GM19240 (cell line): ENCODE measurements around the gene HMX1.

Experiments used
- DNase-seq: peaks from one replicate; pipeline ENCODE4 v3.0.0; 2011; ENCODE audit warnings: low spot score; ENCODE audit not compliant: insufficient read length

Gene HMX1

GRCh38 chr4:8910100-8910821, 38.6 kb upstream of the HMX1 start:
- DNase-seq = no peak

- DNase-seq = no peak
These were observed 37.9 kb upstream of the HMX1 start for GRCh38 chr4:8909548-8909947.

DNA sequence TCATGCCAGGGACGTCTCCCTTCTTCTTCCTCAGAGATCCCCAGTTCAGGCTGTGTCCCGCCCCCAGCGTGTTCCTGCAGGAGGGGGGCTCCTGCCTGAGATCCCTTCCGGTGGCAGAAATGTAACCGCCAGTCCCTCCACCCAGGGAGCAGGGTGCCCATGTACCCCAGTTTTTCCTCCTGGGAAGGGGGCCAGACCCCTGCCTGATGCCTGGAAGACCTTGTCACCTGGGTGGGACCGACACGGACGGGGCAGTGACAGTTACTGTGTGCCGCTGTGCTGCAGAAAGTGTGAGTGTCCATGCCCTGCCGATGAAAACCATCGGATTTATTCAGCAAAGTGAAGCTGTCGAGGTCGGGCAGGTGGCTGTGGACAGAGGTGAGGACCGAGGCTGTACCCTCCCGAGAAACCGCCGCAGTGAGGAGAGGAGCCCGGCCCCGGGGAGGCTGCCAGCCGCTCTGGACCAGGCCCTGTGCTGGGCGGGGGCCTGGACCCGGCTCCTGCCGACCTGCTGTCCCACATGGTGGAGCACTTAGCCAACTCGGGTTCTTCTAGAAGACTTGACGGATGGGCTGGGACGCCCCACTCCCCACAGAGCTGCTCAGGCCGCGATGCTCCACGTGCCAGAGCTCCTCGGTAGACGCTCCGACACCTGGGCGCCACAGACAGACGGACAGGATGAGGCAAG, 36.7 kb upstream of the HMX1 start:
- no peak for DNase-seq

DNA sequence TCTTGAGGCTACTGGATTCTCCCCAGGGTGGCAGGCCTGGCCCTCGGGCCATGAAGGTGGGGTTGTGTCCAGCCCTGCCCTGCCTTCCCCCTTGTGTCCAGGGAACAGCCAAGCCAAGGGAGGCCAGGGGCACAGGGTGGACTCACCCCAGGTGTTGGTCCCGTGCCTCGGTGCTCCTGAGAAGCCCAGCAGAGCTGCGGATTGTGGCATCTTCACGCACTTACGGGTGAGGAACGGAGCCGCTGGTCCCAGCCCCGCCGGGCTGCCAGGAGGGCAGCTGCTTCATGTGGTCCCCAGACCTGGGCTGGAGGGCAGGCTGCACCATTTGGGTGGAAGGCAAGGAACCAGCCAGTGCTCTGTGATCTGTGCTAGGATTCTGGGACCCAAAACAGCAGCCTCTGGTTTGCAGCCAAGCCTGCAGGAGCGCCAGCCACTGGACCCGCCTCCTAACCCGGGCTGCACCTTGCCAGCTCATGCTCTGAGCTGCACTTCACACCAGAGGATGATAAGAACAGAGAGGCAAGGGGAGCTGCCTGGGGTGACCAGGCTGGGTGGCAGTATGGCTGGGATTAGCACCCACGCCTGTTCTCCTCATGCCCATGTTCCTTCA, 36.1 kb upstream of the HMX1 start:
- no peak for DNase-seq

DNA sequence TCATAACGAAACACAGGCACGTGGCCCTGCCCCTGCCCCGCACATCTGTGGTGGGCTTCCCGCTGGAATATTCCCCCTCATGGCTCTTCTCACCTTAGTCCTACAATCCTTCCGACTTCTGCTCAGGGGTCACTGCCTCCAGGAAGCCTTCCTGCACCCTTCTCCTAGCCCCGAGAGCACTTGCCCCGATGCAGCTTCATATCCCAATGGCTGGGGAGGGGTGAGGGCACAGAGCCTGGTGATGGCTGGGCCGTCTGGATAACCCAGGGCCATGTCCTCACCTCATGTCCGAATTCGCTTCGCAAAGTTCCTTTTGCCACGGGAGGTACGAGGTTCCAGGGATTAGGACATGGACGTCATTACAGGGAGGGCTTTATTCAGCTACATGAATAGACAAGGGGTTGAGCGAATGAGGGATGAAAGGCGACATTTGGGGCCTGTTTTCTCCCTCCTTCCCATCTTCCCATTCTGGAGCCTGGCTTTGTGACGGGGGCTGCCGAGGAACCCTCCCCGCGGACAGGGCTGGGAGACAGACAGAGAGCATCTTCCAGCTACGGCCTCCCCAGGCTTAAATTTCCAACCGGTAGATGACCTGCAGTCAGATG, 35.5 kb upstream of the HMX1 start:
- DNase-seq = no peak

DNA sequence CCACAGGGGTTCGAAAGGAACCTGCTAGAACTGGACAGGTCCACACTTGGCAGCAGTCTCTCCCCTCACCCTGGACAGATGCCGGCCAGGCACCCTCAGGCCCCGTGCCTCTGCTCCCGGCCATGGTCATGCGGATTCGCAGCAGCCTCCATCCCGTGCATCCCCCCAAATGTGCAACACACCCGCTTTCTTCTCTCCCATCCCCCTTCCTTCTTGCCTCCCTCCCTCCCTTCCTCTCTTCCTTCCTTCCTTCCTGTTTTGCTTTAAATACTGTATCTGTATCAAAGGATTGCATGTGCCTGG, 35.0 kb upstream of the HMX1 start:
- DNase-seq = no peak

DNA sequence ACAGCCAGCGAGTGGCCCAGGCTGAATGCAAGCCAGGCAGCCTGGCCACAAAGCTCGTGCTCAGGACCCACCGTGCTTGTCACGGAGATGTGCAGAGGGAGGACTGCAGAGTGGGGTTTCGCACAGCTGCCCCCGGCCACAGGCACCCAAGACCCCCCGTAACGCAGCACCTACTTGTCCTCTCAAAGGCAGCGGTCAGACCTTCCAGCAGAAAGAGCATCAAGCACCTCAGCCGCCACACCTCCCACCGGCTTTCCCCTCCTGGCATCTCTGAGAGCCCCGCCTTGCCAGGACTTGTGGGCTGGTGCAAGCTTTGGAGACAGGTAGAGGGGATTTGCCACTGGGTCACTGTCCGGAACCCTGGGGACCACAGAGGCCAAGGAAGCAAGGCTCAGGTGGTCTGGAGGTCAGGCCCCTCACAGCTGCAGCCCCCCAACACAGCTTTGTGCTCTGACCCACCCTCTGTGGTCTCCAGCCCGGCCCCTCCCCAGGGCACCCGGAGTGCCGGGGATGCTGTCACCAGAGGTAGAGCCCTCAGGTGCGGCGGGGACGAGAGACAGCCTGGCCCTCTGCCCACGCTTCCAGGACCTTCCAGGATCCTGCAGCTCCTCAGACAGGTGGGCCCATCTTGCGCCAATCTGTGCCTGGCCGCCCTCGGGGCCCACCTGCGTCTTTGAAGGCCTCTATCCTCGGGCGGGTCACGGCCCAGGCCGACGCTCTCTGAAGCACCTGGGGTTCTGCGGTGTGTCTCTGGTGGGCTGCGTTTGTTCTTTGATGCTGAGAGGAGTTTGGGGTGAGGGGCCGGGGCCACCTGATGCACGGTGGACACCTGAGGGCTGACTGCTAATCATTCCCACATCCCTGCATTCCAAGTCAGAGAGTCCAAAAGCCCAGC, 34.4 kb upstream of the HMX1 start:
- DNase-seq = no peak

DNA sequence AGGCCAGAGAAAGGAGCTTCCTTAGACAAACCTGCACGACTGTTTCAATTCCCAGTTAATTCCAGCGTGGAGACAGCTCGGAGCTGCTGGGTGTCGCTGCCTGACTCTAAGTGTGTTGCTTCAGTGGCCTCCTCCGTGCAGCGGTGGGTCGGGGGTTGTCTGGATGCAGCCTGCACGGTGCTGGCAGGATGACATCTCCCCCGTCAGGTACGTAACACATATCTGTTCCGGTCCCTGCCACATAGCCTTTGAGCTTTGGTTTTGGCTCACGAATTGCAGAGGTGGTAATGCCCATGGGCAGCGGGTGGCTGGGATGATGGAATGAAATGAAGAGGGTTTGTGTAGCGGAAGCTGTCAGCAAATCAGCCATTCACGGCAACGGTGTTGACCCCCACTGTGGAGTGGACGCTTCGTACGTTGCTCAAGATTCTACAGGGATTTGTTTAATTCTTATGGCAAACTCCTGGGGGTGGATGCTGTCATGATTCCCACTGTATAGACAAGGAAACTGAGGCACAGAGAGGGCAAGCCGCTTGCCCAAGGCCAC, 33.7 kb upstream of the HMX1 start:
- no peak for DNase-seq

DNA sequence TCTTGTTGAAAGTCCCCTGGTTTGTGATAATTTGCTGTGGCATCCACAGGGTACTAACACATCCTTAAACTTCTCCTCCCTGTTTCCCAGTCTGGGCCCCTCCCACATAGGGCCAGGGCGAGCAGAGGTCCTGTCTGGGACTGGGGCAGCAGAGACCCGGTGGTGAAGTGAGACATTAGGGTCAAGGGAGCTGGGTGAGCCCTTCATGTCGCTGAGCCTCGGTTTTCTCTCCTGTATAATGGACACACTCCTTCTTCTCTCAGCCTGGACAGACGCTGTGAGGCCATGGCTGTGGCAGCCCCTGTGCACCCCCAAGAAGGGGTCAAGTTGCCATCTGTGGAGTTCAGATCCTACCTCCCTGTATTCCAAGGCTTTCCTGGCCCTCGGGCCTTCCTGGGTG, 33.0 kb upstream of the HMX1 start:
- DNase-seq = no peak

- no peak for DNase-seq
These were observed 32.4 kb upstream of the HMX1 start for GRCh38 chr4:8904041-8904501.

DNA sequence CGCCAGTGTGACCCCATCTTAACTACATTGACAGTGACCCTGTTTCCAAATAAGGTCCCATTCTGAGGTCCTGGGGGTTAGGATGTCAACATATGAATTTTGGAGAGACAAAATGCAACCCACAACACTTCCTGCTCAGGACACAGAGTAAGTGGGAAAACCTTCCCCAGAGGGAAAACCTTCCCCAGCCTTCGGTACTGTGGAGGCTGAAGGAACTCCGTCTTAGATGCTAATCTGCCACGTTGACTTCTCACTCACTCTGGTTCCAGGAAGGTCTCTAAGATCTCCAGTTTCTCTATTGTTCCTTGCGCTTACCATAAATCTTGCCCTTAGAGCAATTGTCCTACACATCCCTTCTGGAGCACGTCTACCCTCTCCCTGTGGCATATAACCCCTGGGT, 29.7 kb upstream of the HMX1 start:
- no peak for DNase-seq

DNA sequence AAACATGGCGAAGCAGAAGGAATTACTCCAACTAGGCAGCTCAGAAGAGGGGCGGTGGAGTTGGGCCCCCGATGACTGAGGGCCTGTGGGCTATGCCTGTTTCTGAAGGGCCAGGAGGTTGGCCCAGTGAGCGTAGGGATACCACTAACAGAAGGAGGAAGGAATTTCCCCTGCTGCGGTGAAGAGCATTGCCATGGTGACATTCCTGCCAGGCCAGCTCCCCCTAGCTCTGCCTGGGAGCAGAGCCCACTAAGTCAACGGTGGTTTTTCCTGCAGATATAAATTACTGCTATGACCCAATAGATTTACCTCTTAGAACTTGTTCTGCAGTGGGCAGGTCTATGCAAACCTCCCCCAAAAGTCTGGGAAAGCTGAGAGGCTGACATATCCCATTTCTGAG, 28.9 kb upstream of the HMX1 start:
- DNase-seq = no peak

GRCh38 chr4:8898419-8898818, 26.8 kb upstream of the HMX1 start:
- DNase-seq = no peak

DNA sequence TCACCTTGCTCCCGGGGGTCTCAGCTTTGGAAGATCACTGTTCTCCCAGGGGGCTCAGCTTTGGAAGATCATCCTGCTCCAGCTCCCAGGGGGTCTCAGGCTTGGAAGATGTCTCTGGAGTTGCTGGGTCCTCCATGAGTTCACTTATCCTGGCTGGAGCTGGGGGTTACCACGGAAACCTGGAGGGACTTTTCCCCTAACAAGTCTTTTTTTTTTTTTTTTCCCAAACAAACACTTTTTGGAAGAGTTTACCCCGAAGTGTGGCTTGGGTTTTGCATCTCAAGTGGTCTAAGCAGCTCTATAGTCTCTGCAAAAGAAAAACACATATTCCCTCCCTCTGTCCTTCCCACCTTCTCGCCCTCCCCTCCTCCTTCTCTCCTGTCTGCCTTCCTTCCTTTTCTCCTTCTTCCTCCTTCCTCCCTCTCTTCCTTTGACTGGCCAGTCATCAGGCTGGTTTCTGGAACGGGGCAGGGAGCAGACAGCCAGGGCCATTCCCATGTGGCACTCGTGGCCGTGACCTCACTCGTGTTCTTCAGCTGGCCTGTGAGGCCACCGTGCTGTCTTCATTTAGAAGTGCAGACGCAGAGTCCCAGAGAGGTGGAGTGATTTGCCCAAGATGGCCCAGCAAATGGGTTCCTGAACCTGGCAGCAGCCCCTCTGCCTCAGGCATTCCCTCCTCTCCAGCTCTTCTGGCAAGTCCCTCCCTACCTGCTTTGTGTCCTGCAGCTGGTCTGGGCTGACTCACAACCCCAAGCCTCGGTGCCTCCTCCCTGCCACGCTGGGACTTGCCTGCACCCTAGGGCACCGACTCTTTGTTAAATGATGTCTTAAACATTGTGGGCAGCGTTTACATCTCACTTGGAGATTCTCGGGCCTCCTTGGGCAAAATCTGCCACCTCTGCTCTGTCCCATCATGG, 25.9 kb upstream of the HMX1 start:
- no peak for DNase-seq

- no peak for DNase-seq
These were observed 24.9 kb upstream of the HMX1 start for GRCh38 chr4:8896506-8896905.

- no peak for DNase-seq
These were observed 24.4 kb upstream of the HMX1 start for GRCh38 chr4:8896071-8896470.

GRCh38 chr4:8895295-8895694, 23.7 kb upstream of the HMX1 start:
- no peak for DNase-seq

DNA sequence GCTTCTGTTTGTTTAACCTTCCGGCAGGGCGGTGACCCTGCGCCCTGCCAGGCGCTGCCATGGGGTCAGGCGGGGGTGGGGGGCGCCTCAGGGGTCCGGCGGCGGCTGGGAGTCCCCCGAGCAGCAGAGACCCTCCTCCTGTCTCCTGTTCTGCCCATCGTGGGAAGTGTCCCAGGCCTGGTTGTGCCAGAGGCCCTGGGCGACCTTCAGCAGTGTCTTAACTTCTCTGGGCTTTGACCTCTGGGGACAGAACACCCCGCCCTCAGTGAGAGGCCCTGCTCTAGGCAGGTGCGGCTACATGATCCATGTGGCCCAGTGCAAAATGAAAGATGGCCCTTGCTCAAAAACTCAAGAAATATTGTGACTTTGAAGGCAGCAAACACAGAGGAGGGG, 22.8 kb upstream of the HMX1 start:
- DNase-seq = no peak

DNA sequence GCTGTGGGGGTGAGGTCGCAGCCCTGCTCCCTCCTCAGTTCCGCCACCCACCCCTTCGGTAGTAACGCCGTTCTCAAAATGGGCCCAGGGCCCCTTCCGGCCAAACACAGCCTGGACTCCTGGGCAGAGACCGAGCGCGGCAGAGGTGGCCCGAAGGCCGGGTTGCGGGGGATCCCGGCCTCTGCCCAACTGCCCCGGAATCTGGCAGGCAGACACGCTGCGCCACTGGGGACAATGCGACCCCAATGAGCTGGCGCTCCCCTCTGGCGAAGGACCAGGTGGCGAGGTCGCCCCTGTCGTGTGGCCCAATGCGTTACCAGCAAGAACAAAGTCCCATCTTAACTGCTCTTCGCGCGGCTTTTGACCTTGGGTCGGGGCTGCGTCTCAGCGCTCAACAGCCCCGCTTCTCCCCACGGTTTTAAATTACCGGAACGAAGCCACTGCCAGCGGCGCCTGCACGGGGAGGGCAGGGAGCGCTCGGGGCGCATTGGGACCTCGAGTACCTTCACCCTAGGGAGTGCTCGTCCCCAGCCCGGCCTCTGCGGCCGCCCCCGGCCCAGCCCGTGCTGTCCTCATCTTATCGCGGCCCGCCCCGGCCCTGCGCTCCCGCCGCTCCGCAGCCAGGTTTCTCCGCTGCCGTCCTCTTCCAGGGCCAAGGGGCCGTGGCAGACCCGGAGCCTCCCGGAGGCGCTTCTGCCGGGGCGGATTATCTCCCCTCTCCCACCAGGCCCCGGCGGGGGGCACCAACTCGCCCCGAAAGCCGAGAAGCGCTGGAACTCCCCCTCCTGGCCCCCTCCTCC, 22.2 kb upstream of the HMX1 start:
- DNase-seq = no peak
